Ishikawa (cell line): ENCODE measurements around the gene TNFRSF6B.
A peak's percentile ranks its signal among the peaks of the same experiment; 100 is the strongest.

Experiments
- CEBPB ChIP-seq: IDR thresholded peaks from 2 replicates; pipeline ENCODE4 v1.6.1; 2012
- CREB1 ChIP-seq: IDR thresholded peaks from 2 replicates; pipeline ENCODE4 v1.6.1; 2012; ENCODE audit warnings: low read depth
- EGR1 ChIP-seq: IDR thresholded peaks from 2 replicates; pipeline ENCODE4 v1.6.1; 2012
- EP300 ChIP-seq: IDR thresholded peaks from 2 replicates; pipeline ENCODE4 v1.6.1; 2012; ENCODE audit warnings: borderline replicate concordance
- FOXM1 ChIP-seq: IDR thresholded peaks from 2 replicates; pipeline ENCODE4 v1.6.1; 2012; ENCODE audit warnings: low read depth, borderline replicate concordance
- NFIC ChIP-seq: IDR thresholded peaks from 2 replicates; pipeline ENCODE4 v1.6.1; 2012
- RAD21 ChIP-seq: IDR thresholded peaks from 2 replicates; pipeline ENCODE4 v1.6.1; 2012; ENCODE audit warnings: low read depth
- TAF1 ChIP-seq: IDR thresholded peaks from 2 replicates; pipeline ENCODE4 v1.6.1; 2012; ENCODE audit warnings: low read depth, mild to moderate bottlenecking
- TCF12 ChIP-seq: IDR thresholded peaks from 2 replicates; pipeline ENCODE4 v1.6.1; 2012; ENCODE audit warnings: low read depth
- TEAD4 ChIP-seq: IDR thresholded peaks from 2 replicates; pipeline ENCODE4 v1.6.1; 2012
- YY1 ChIP-seq: IDR thresholded peaks from 2 replicates; pipeline ENCODE4 v1.6.1; 2012; ENCODE audit warnings: low read depth
- ZBTB7A ChIP-seq: IDR thresholded peaks from 2 replicates; pipeline ENCODE4 v1.6.1; 2012; ENCODE audit warnings: low read depth
- TF ChIP-seq, protein P1 (sequence below): IDR thresholded peaks from 2 replicates; pipeline ENCODE4 v1.6.1; 2012; ENCODE audit warnings: low read depth, mild to moderate bottlenecking
- TF ChIP-seq, protein P2 (sequence below): IDR thresholded peaks from 2 replicates; pipeline ENCODE4 v1.6.1; 2012
- TF ChIP-seq, protein P3 (sequence below): IDR thresholded peaks from 2 replicates; pipeline ENCODE4 v1.6.1; 2012

TNFRSF6B gene

DNA sequence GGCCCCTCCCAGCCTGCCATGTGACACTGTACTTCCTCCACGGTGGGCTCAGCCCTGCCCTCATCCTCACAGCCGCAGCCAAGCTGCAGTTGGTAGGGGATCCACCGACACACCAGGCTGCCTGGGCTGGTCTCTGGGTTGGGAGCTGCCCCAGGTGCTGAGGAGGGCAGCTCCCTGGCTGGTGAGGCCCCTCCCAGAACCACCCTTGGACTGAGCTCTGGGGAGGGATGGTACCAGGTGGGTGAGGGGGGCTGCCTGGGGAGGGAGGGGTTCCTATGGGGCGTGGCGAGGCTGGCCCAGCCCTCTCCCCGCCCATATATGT is 185 bp upstream of the TNFRSF6B start:
- TF ChIP-seq, protein P1, sequence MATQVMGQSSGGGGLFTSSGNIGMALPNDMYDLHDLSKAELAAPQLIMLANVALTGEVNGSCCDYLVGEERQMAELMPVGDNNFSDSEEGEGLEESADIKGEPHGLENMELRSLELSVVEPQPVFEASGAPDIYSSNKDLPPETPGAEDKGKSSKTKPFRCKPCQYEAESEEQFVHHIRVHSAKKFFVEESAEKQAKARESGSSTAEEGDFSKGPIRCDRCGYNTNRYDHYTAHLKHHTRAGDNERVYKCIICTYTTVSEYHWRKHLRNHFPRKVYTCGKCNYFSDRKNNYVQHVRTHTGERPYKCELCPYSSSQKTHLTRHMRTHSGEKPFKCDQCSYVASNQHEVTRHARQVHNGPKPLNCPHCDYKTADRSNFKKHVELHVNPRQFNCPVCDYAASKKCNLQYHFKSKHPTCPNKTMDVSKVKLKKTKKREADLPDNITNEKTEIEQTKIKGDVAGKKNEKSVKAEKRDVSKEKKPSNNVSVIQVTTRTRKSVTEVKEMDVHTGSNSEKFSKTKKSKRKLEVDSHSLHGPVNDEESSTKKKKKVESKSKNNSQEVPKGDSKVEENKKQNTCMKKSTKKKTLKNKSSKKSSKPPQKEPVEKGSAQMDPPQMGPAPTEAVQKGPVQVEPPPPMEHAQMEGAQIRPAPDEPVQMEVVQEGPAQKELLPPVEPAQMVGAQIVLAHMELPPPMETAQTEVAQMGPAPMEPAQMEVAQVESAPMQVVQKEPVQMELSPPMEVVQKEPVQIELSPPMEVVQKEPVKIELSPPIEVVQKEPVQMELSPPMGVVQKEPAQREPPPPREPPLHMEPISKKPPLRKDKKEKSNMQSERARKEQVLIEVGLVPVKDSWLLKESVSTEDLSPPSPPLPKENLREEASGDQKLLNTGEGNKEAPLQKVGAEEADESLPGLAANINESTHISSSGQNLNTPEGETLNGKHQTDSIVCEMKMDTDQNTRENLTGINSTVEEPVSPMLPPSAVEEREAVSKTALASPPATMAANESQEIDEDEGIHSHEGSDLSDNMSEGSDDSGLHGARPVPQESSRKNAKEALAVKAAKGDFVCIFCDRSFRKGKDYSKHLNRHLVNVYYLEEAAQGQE: 0 out of 2 replicates have a peak, but pooled peaks have one; percentile 28
- no peak for TF ChIP-seq ZBTB7A

DNA sequence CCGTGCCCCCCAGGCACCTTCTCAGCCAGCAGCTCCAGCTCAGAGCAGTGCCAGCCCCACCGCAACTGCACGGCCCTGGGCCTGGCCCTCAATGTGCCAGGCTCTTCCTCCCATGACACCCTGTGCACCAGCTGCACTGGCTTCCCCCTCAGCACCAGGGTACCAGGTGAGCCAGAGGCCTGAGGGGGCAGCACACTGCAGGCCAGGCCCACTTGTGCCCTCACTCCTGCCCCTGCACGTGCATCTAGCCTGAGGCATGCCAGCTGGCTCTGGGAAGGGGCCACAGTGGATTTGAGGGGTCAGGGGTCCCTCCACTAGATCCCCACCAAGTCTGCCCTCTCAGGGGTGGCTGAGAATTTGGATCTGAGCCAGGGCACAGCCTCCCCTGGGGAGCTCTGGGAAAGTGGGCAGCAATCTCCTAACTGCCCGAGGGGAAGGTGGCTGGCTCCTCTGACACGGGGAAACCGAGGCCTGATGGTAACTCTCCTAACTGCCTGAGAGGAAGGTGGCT is 960 bp downstream of the TNFRSF6B start:
- no peak for TF ChIP-seq EGR1
- peak; percentile 39; the same call in 1 of the 2 replicates for TF ChIP-seq NFIC

DNA sequence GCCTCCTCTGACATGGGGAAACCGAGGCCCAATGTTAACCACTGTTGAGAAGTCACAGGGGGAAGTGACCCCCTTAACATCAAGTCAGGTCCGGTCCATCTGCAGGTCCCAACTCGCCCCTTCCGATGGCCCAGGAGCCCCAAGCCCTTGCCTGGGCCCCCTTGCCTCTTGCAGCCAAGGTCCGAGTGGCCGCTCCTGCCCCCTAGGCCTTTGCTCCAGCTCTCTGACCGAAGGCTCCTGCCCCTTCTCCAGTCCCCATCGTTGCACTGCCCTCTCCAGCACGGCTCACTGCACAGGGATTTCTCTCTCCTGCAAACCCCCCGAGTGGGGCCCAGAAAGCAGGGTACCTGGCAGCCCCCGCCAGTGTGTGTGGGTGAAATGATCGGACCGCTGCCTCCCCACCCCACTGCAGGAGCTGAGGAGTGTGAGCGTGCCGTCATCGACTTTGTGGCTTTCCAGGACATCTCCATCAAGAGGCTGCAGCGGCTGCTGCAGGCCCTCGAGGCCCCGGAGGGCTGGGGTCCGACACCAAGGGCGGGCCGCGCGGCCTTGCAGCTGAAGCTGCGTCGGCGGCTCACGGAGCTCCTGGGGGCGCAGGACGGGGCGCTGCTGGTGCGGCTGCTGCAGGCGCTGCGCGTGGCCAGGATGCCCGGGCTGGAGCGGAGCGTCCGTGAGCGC is 1.6 kb downstream of the TNFRSF6B start:
- no peak for TF ChIP-seq EP300
- no peak for TF ChIP-seq TAF1
- TF ChIP-seq TCF12: no peak
- no peak for TF ChIP-seq EGR1
- TF ChIP-seq FOXM1: no peak
- TF ChIP-seq CEBPB: no peak
- TF ChIP-seq, protein P2, sequence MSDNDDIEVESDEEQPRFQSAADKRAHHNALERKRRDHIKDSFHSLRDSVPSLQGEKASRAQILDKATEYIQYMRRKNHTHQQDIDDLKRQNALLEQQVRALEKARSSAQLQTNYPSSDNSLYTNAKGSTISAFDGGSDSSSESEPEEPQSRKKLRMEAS: no peak

DNA sequence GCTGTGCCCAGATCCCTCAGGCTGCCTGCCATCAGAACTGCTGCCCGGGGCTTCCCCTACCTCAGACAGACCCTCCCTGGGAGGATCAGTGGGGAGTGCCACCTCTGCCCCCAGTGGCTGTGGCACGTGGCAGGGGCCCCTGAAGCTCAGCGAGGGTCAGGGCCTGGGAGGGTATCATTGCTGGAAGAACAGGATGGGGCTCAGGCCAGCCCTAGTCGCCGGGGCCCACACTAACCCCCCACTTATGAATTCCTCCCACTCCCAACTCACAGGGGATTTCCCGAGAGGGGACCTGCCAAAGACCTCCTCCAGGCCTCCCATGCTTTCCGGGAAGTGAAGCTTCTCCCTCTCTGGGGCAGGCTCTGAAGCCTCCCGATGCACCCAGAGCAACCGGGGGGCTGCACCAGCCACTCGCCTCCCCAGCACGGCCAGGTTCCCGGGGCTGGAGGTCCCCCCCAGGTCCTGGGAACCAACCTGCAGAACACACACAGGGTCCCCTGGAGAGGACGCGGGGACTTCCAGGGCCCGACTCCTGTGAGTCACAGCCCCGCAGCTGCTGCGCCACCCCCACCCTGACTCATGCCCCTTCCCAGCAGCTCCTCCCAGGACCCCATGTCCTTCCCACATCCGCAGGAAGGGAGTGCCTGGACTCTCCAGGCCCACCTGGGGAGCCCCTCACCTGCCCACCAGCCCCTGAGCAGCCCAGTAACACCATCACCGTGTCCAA is 2.5 kb downstream of the TNFRSF6B start:
- TF ChIP-seq TEAD4: no peak
- TF ChIP-seq, protein P2: no peak
- TF ChIP-seq YY1: no peak
- no peak for TF ChIP-seq NFIC
- no peak for TF ChIP-seq CEBPB
- no peak for TF ChIP-seq CREB1
- TF ChIP-seq TCF12: no peak
- TF ChIP-seq FOXM1: no peak
- no peak for TF ChIP-seq EGR1

DNA sequence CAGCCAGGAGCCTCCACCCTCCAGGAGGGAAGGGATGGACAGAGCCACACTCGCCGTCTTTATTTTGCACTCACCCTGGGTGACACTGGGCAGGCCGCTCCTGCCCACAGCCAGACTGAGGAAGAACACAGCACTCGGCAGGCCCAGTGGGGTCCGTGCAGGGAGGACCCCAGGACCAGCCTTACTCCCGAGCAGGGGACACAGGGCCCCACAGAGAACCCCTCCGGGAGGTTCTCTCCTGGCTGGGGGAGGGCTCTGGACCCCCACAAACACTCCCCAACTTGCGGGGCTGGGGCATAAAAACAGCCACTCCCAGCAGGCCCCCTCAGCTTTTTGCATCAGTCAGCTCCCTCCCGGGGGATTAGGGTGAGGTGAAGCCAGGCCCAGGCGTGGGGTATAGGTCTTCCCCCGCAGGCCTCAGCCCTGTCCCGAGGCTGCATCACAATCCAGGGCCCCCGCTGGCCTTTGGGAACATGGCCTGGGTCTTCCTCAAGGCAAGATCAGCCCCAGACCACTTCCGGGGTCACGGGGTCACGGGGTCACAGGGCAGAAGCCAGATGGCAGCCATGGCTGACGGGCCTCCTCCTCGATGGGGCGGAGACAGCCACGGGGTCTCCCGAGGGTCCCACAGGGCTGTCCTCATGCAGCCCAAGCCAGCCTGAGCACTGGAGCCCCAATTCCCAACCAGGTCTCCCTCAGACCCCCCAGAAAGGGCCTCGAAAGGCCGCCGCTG is 3.2 kb downstream of the TNFRSF6B start:
- TF ChIP-seq FOXM1 (no peak), ZBTB7A (no peak), YY1 (no peak)

DNA sequence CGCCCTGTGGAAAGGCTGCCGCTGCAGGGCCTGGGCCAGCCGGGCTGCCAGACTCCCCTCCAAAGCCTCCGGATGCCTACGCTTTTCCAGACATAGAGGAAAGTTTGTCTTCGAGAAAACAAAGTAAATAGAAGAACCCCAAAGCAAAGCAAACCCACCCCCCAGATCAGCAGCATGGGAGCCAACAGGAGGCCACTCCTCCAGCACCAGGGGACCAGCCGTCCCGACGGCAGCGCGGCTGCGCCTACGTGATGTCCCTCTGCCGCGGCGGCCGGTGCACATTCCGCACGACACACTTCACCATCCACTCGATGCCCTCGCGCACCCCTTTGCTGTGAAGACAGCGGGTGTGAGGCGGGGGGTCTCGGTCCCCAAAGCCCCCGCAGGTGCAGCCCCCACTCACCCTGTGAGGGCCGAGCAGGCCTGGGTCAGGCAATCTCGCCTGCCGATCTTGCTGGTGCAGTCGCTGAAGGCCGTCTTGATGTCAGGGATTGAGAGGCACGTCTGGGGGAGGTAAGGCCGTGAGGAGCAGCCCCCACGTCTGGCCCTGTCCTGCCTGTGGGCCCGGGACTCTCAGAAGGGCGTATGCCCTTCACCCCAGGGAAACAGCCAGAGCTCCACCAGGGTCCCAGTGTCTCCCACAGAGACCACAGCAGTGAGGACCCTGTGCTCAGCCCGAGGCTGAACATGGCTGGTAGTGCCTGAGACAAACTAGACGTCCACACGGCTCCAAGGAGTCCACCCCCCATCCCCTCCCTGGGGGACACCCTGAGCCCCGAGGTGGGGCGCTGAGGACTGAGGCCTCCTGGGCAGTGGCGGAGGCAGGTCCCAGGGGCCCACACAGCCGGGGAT is 4.0 kb downstream of the TNFRSF6B start:
- TF ChIP-seq FOXM1 (no peak), EP300 (no peak), CEBPB (no peak), TAF1 (no peak), CREB1 (no peak), ZBTB7A (no peak)
- TF ChIP-seq, protein P1: no peak
- TF ChIP-seq, protein P2: no peak

DNA sequence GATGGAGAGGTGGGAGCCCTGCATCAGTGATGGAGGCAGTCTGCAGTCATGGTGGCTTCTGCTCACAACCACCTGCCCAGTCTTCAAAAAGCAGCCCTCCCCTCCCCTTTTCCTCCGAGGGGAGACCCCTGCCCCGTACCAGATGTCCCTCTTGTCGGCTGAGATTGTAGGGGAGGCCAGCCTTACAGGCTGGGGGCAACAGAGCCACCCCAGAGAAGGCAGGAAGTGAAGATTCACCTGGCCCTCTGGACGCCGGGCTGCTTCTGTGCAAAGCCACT is 4.5 kb downstream of the TNFRSF6B start:
- no peak for TF ChIP-seq EGR1
- TF ChIP-seq, protein P3, sequence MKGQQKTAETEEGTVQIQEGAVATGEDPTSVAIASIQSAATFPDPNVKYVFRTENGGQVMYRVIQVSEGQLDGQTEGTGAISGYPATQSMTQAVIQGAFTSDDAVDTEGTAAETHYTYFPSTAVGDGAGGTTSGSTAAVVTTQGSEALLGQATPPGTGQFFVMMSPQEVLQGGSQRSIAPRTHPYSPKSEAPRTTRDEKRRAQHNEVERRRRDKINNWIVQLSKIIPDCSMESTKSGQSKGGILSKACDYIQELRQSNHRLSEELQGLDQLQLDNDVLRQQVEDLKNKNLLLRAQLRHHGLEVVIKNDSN: no peak
- TF ChIP-seq NFIC: no peak
- TF ChIP-seq TEAD4: no peak
- no peak for TF ChIP-seq ZBTB7A
- no peak for TF ChIP-seq CEBPB
- TF ChIP-seq YY1: no peak
- TF ChIP-seq FOXM1: no peak
- TF ChIP-seq, protein P1: no peak
- TF ChIP-seq, protein P2: no peak
- TF ChIP-seq CREB1: no peak
- TF ChIP-seq TCF12: no peak
- no peak for TF ChIP-seq TAF1
- TF ChIP-seq RAD21: no peak
- TF ChIP-seq EP300: no peak
